Inferior parietal cortex (tissue), 1 donor: ENCODE data around the gene CDC5L.
"Not testable (repeated sequence)": the region's sequence is repeated elsewhere in the genome, so short reads cannot be mapped to it uniquely, and the experiment has no call there.

ENCODE experiments used
- DNase-seq: peaks from one replicate; pipeline ENCODE4 v3.0.0-alpha.2; 2016; ENCODE audit errors: extremely low spot score

Gene CDC5L

DNA sequence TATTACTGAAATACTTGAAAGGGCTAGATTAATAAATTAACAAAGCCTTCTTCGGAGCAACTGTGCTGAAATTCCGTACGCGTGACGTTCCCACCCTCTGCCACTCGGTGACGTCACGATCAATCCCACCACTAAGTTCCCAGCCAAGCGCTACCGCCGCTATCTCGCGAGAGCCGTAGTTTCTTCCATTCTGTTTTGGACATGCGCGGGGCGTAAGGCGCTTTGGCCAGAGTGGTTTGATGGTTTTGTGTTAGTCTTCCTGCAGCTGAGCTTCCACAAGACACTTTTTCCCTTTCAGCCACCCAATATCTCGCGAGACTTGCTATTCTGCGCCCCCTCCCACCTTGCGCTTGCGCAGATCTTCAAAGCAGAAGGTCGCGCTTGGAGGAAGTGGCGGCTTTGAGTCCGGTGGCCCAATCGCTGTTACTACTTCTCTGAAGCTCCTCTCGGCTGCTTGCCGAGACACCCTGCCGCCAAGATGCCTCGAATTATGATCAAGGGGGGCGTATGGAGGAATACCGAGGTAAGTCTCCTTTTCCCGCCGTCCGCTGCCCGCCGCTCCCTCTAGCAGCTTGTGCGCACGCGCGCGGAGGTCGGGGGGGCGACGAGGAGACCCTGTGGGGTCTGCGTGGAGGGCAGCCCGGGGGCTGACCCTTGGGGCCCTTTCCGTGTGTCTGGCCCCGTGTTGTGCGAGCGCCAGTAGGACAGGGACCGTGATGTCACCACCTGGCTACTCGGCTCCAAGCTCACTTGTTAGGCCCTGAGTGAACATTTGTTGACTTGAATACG lies at the start of gene CDC5L:
Gene CDC5L (plus strand): TSS at position 361 of the 789 bp plus-strand sequence. CDS start 118 bp downstream, at position 479.
- peak; percentile 98 for DNase-seq

DNA sequence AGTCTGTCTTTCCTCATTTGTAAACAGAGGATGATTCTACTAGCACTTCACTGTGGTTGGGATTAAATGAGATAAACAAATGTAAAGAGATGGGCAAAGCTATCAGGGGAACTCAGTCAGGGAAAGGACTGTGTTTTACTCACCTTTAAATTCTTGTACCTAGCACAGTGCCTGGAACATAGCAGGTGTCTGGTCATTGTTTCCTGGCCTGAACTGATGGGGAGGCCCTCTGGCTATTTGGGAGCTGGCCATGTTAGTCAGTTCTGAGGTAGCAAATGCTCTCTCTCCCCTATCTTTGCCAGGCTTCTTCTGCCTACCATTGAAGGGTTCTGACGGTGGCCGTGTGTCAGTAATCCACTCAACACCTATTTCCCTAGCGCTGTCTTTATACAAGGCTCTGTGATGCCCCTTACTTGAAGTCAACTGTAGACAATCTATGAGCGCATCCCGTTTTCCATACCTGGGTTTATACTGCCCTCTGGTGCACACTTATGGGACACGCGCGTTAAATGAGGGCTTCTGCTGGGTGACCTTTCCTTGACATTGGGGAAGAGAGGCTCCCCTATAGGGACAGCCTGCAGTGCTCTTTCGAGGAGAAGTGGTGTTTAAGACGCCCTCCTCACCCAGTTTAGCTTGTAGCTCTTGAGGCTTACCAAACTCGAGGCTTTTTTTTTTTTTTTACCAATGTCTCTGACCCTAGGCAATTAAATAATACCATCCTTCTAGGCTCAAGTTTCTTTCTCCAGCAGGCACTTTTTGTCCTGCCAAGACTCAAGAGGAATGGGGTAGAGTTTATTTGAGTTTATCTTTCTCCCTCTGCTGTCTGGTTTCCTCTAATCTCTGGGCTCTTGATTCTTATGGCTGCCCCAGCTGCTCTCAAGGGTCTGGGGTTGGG lies 49.0 kb upstream of the CDC5L start:
- DNase-seq = peak; percentile 91

DNA sequence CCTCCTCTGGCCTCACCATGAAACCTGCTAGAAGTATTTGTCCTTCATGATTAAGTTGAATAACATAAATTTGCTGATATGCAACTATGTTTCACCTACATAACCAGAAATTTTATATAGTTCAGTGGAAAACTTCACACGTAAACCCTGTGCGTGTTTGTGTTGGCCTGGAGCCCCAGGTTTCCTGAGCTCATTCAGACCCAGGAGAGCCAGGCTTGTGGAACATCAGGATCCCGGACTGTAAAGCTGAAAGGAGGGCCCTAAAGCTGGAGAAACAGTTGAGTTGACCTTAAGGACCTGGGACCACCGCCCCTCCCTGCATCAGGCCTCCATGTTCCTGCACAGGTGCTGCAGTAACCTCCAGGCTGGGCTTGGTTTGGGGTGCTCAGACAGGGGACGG lies 48.2 kb upstream of the CDC5L start:
- no peak for DNase-seq

DNA sequence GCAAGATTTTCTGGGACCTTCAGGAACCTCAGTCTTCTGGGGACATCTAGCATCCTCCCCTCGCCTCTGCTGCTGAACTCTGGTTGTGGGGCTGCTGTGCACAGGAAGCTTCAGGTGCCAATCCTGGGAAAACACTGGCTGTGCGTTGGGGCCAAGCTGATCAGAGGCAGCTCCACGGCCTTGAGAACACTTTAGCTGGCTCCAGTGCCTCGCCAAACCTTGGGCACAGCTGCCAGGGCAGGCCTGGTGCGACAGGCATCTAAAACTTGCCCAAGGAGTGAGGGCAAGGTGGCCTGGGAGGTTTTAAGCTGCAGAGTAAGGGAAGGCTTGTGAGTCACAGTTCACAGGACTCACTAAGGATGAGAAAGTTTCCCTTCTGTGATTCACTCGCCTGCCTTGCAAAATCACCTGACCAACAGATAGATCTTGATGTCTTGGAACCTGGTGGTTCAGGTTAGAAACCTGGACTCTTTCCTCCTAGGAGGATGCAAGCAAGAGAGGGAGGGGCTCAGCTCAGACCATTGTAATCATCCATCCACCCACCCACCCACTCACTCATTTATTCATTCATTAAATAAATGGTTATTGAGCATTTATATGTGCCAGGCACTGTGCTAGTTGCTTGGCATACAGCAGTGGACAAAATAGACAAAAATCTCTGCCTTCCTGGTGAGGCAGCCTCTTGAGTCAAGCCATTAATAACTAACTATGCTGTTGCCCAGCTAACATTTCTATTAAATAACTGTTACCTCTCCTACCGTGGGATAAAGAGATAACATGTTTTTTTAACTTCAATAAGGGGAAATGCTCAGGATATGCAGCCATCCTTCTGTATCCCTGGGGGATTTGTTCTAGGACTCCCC lies 47.5 kb upstream of the CDC5L start:
- DNase-seq = no peak

DNA sequence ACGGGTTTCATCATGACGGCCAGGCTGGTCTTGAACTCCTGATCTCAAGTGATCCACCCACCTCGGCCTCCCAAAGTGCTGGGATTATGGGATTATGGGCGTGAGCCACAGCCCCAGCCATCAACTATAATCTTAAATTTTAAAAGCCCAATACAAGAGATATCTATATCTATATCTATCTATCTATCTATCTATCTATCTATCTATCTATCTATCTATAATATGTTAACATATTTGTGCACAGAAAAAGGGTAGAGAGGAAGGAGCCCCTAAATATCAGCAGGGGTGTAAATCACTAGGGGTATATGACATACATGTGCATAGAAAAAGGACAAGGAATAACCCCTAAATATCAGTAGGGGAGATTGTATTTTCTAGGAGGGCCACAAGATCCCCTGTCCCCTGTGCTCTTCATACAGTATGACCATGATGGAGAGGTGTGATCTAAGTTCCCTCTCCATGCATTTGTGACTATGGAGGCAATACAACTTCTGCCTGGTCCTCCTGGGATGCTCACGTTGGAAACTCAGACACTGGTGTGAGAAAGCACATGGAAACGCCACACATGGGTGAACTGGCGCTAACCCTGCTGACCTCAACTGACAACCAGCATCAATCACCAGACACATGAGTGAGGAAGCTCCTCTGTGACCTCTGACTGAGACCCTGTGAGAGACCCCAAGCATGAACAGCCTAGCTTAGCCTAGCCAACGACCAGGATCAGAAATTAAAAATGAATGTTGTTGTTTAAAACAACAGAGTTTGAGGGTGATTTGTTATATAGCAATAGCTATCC lies 46.2 kb upstream of the CDC5L start:
- DNase-seq = no peak

DNA sequence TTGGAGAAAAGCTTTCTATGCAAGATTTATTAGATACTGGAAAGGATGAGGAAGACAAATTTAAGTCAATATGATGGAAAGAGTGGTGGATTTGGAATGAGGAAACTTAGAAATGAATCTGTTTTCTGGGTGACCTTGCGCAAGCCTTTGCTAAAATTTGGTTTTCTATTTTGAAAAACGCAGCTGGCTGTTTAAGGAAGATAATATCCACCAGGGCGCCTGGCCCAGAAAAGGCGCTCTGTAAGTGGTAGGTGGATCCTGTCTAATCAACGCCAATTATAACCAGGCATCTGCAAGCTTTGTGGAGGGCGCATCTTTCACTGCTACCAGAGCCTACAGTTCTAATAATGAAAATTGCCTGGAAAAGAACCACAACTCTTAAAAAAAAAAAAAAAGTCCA lies 45.5 kb upstream of the CDC5L start:
- DNase-seq = peak; percentile 48

DNA sequence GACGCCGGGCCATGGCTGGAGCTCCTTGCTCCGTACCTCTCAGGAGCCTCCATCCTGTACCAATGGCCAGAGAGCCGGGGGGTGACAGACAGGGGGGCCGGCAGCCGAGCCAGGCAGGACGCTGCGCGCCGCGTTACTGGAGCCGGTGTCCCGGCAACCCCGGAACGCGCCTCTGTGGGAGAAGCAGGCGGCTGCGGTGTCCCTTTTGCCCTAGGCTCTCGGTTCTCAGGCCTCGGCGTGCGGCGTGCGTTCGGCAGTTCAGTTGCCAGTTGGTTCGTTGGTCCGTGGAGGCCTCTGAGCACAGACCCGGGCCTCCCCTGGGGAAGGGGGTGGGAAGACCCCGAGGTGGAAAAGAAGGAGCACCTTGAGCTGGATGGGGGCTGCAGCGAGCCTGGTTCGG lies 45.0 kb upstream of the CDC5L start, which contains the start of gene SPATS1:
Gene SPATS1 (plus strand): TSS at position 162 of the 400 bp plus-strand sequence. CDS start 446 bp downstream, outside the sequence.
- DNase-seq = no peak

DNA sequence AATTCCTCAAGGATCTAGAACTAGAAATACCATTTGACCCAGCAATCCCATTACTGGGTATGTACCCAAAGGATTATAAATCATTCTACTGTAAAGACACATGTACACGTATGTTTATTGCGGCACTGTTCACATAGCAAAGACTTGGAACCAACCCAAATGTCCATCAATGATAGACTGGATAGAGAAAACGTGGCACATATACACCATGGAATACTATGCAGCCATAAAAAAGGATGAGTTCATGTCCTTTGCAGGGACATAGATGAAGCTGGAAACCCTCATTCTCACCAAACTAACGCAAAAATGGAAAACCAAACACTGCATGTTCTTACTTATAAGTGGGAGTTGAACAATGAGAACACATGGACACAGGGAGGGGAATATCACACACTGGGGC lies 40.7 kb upstream of the CDC5L start:
- DNase-seq = not testable (repeated sequence)

DNA sequence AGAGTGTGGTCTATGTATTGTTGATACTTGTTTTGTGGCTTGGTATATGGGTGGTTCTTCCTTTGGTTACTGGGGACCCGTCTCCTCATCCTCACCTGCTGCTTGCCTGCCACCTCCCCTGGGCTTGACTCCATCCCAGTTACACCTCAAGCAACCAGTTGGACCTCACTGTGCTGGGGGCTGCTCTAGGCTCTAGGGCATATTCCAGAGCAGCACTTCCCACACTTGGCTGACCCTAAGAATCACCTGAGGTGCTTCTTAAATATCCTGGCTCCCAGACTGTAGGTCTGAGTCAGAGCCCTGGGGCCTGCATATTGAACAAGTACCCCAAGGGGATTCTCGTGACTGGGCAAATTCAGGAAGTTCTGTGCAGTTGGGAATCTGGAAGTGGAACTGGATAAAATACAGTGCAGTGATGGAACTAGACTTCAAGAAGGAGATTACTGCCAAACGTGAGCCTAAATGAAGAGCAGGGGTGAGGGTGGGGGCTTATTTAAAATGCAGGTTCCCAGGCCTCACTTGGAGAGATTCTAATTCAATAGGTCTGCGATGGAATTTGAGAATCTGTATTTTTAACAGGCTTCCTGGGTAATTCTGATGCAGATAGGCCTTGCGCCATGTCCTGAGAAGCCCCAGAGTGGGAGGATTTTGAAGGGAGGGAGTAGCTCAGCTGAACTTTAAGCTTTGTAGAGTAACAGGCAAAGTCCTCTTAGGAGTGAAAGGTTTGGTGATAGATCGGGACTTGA lies 37.4 kb upstream of the CDC5L start:
- no peak for DNase-seq

DNA sequence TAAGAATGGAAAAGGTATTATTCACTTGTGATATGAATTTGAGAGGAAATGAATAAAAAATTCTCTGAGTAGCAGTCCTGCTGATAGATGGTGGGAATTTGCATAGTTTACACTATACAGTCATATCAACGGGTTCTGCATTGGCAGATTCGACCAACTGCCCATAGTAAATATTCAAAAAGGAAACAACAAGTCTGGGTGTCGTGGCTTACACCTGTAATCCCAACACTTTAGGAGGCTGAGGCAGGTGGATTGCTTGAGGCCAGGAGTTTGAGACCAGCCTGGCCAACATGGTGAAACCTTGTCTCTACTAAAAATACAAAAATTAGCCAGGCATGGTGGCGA lies 36.9 kb upstream of the CDC5L start:
- DNase-seq = not testable (repeated sequence)

DNA sequence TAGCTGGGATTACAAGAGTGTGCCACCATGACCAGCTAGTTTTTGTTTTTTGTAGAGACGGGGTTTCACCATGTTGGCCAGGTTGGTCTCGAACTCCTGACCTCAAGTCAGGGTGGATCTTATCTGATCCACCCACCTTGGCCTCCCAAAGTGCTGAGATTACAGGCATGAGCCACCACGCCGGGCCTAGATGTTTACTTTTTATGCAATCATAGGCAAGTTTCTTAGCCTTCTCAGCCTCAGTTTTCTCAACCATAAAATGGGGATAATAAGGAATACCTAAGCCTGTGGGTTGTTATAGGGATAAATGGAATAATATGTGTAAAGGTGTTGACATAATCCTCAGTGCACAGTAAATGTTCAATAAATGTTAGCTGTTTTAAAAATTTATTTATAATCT lies 35.2 kb upstream of the CDC5L start:
- no peak for DNase-seq

DNA sequence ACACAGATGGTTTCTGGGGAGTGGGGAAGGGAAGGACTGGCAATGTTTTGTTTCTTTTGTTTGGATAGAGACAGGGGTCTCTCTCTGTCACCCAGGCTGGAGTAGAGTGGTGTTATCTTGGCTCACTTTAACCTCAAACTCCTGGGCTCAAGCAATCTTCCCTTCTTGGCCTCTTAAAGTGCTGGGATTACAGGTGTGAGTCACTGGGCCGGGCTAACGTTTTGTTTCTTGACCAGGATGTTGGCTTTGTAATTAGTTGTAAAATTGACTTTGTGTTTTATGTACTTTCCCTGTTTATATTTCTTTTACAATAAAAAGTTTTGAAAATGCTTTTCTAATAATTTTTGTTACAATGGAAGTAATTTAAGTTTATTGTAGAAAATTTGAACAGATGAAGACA lies 34.2 kb upstream of the CDC5L start:
- DNase-seq = no peak

DNA sequence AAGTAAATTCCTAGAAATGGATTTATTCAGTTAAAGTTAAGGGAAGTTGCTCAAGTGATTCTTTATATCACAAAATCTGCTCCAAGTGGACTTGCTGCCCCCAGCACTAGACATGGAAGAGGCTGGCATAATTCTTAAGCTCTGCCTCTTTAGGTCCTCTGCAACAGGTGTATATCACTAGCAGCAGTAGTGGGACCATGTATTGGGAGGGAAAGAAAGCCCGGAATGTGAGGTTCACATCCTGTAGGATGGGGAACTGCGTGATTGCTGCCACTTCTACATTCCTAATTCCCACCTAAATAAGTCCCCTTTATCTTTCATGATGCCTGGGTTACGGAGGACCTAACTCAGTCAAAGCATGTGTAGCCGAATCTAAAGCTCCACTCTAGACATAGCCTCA lies 31.9 kb upstream of the CDC5L start:
- DNase-seq = no peak

DNA sequence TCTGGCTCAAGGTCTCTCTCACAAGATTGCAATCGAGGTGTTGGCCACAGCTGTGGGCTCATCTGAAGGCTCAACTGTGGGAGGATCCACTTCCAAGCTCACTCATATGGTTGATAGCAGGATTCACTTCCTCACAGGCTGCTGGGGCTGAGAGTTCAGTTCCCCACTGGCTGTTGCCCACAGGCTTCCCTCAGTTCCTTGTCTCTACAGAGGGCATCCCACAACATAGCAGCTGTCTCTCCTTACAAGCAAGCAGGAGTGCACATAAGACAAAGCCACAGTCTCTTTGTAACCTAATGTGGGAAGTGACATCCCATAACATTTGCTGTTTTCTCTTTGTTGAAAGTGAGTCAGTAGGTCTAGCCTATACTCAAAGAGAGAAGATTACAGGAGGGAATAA lies 31.0 kb upstream of the CDC5L start:
- no peak for DNase-seq

DNA sequence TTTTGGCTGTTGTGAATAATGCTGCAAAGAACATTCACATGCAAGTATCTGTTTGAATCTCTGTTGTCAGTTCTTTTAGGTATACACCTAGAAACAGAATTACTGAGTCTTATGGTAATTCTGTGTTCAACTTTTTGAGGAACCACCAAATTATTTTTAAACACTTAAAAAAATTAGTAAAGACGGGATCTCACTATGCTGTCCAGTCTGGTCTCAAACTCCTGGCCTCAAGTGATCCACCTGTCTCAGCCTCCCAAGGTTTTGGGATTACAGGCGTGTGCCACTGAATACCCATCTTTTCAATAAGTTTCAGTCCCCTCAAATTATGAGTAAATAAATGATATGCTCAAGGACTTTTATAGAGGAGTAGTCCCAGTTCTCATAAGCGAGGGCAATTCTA lies 27.5 kb upstream of the CDC5L start:
- no peak for DNase-seq

DNA sequence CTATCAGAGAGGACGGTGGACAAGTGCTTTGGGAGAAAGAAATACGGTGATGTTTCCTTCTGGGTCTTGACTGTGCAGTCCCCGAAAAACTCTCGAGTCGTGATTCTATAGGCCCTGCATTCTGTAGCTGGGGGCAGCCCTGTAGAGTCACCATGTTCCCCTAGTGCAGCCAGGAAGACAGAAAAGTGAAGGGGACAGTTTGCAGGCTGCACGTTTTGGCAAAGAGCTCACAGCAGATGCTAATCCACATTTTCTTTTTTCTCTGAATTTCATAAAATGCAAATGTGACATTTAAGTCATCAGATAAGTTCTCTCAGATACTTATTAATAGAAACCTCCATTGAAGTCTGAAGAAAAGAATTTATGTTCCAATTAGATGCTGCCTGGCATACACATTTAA lies 25.6 kb upstream of the CDC5L start:
- DNase-seq = peak; percentile 42

DNA sequence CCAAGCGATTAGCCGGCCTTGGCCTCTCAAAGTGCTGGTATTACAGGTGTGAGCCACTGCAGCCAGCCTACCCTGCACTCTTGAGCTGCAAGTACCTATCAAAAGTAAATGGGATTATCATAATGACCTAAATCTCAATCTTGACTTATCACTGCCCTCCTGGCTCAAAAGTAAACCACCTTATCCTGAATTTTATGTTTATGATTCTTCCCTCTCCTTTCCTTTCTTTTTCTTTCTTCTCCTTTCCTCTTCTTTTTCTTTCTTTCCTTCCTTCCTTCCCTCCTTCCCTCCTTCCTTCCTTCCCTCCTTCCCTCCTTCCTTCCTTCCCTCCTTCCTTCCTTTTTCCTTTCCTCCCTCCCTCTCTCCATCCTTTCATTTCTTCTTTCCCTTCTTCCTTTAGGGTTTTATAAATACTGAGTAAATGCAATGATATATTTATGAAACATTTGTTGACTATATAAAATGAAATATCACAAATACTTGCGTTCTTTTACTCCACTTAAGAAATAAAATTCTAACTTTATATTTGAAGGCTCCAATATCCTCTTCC lies 24.1 kb upstream of the CDC5L start:
- no peak for DNase-seq

DNA sequence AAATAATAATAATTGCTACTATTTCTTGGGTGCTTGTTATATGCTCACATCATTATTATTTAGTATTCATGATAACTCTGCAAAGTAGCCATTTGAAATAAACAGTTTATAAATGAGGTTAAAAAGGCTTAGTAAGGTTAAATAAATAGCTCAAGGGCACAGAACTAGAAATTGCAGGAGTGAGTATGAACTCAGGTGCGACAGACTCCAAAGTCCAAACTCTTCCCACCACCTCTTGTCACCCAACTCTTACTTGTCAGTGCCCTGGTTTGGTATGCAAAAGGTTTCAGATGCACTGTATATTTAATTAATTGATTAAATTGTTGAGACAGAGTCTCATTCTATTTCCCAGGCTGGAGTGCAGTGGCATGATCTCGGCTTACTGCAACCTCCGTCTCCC lies 20.7 kb upstream of the CDC5L start:
- DNase-seq = no peak

DNA sequence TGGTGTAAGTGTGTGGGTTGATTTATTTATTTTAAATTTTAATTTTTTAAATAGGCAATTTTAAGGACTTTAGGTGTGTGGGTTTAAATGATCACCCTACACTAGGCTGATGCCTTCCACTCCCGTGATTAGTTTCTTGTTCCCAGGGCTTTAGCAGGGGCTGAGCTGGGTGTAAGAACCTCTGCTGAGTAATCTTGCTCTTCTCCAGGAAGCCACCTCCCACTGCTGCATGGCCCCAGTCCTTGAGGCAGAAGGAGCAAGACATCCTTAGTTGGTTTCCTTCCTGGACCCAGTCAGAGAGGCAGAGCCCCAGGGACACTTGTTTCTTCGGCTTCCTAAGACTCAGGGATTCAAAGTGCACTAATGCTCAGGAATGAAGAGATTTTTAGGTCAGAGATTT lies 19.8 kb upstream of the CDC5L start:
- DNase-seq = no peak

DNA sequence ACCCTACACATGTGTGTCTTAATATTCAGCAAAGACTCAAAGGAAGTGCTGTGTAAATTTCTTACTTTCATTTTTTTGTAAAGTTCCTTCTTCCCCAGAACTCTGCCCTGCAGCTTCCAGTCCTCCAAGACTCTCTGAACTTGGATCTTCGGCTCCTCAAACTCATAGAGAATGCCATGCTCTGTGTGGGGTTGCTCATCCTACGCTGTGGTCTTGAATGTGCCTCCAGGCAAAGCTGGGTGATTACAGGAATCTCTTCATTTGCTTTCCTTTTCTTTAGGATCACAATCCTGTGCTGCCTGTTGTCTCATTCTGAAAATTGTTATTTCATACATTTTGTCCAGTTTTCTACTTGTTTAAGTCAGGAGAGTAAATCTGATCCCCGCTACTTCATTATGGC lies 14.5 kb upstream of the CDC5L start:
- no peak for DNase-seq
